PC-3 (cell line): ENCODE measurements around the gene APOBEC3A. TPM values are rescaled to one million over a fixed set of nuclear protein-coding genes. Genes with fewer than 3 reads are reported as not detected.

Source experiments
- ATAC-seq: fragments of 200-7000 bp; cut with Tn5 transposase; 2 replicates; pipeline ENCODE4 v1.9.1; 2020; ENCODE audit warnings: mild to moderate bottlenecking, moderate library complexity
- BruUV-seq: library from RNA; stranded (reverse); fragments of 400-500 nt; replicated peaks from 2 replicates; lab custom pipeline; 2021; lab: Mats Ljungman, UMichigan
- CTCF ChIA-PET: fragments of 300-600 bp; sonication (Branson Sonifier 250); formaldehyde crosslinking; loops from one replicate; lab custom pipeline; 2022; ENCODE audit warnings: antibody characterized with exemption; lab: Charles Lee
- POLR2A ChIA-PET: fragments of 300-600 bp; sonication (Branson Sonifier 250); formaldehyde crosslinking; loops from one replicate; lab custom pipeline; 2022; ENCODE audit warnings: antibody characterized with exemption; ENCODE audit not compliant: unreplicated experiment; lab: Charles Lee
- DNase-seq: peaks from one replicate; pipeline ENCODE4 v3.0.0-alpha.2; 2015
- H2AFZ ChIP-seq: fragments of 300-600 bp; sonication (generic); 2 replicates; pipeline ENCODE4 v1.6.0; 2016; ENCODE audit warnings: antibody characterized with exemption, low read length
- H3F3A ChIP-seq: fragments of 300-600 bp; sonication (generic); one replicate; pipeline ENCODE4 v1.6.0; 2017; ENCODE audit warnings: antibody characterized with exemption, low read length, control low read depth, mild to moderate bottlenecking; ENCODE audit not compliant: unreplicated experiment
- H3K27ac ChIP-seq: fragments of 300-600 bp; sonication (generic); 2 replicates; pipeline ENCODE4 v1.5.1; 2016; ENCODE audit warnings: mild to moderate bottlenecking, low read length
- H3K27me3 ChIP-seq: fragments of 300-600 bp; sonication (generic); 2 replicates; pipeline ENCODE4 v1.6.1; 2016; ENCODE audit warnings: low read length, mixed read lengths
- H3K36me3 ChIP-seq: fragments of 300-600 bp; sonication (generic); 2 replicates; pipeline ENCODE4 v1.6.1; 2016; ENCODE audit warnings: low read depth, mixed run types, low read length, mixed read lengths
- H3K4me1 ChIP-seq: fragments of 300-600 bp; sonication (generic); 2 replicates; pipeline ENCODE4 v1.5.1; 2016; ENCODE audit warnings: low read length; ENCODE audit not compliant: insufficient read depth
- H3K4me2 ChIP-seq: fragments of 300-600 bp; sonication (generic); 2 replicates; pipeline ENCODE4 v1.6.0; 2016; ENCODE audit warnings: low read length
- H3K4me3 ChIP-seq: fragments of 300-600 bp; sonication (generic); 2 replicates; pipeline ENCODE4 v1.5.1; 2016; ENCODE audit warnings: mild to moderate bottlenecking, low read length, mixed read lengths
- H3K79me2 ChIP-seq: fragments of 300-600 bp; sonication (generic); 2 replicates; pipeline ENCODE4 v1.6.1; 2017; ENCODE audit warnings: low read length, mixed read lengths
- H3K9ac ChIP-seq: fragments of 300-600 bp; sonication (generic); 2 replicates; pipeline ENCODE4 v1.6.0; 2016; ENCODE audit warnings: mild to moderate bottlenecking, low read length
- H3K9me2 ChIP-seq: fragments of 300-600 bp; sonication (generic); replicated peaks from 2 replicates; pipeline ENCODE4 v1.6.1; 2016; ENCODE audit warnings: mixed run types, low read length, mixed read lengths
- H3K9me3 ChIP-seq: fragments of 300-600 bp; sonication (generic); 2 replicates; pipeline ENCODE4 v1.6.1; 2016; ENCODE audit warnings: low read length, mixed read lengths
- H4K20me1 ChIP-seq: fragments of 300-600 bp; sonication (generic); 2 replicates; pipeline ENCODE4 v1.6.1; 2016; ENCODE audit warnings: low read length, mixed read lengths
- EZH2 ChIP-seq: fragments of 300-600 bp; sonication (generic); IDR thresholded peaks from one replicate; pipeline ENCODE4 v1.6.1; 2017; ENCODE audit warnings: antibody characterized with exemption, mild to moderate bottlenecking, low read length; ENCODE audit not compliant: unreplicated experiment
- EZH2phosphoT487 ChIP-seq: fragments of 300-600 bp; sonication (generic); IDR thresholded peaks from 2 replicates; pipeline ENCODE4 v1.6.1; 2018; ENCODE audit warnings: mild to moderate bottlenecking, antibody characterized with exemption, low read length, borderline replicate concordance
- intact Hi-C: fragments of 100-400 bp; cut with micrococcal nuclease; formaldehyde crosslinking; loops from 2 replicates; pipeline ENCODE4 v1.9.0; 2023
- total RNA-seq: library from RNA; depleted of rRNA; stranded (reverse); fragments of >200 nt; gene quantifications from 2 replicates; pipeline ENCODE4 v1.2.3, GENCODE V29; 2014
- TF ChIP-seq, protein P1 (sequence below): fragments of 300-600 bp; sonication (generic); conservative IDR thresholded peaks from 2 replicates; pipeline ENCODE4 v1.5.1; 2017; ENCODE audit warnings: antibody characterized with exemption, low read depth, mild to moderate bottlenecking, low read length

Gene APOBEC3A
- total RNA-seq, 1 experiment from 2014 or later: not detected

DNA sequence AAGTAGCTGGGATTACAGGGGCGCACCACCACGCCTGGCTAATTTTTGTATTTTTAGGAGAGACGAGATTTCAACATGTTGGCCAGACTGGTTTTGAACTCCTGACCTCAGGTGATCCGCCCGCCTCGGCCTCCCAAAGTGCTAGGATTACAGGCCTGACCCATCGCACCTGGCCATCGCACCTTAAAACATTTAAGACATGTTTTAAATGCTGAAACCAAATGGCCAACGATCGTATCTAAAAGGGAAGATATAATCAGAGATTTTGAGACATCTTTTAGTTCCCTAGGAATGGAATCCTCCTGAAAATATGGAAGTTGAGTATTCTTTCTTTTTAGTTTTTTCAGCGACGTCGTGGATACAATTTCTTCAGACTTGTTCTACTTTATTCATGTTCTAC lies 21.8 kb upstream of the APOBEC3A start:
- H3K27me3 ChIP-seq: no peaks in the 10 kb centered on the region
- intact Hi-C loops: no loop called here
- POLR2A ChIA-PET: no interaction called here
- H3K4me2 ChIP-seq: peak overlapping the region; percentile 63; the same call in 1 of the 2 replicates
- no peaks in the 10 kb centered on the region for H3K9me3 ChIP-seq
- no TSS peak for BruUV-seq
- H3K27ac ChIP-seq: no peak overlapping the region
- no peak overlapping the region for H3K4me3 ChIP-seq
- ATAC-seq (no peak), DNase-seq (no peak)
- H3K4me1 ChIP-seq: peaks cover 24% of the 10 kb centered on the region
- no peaks in the 10 kb centered on the region for H3K36me3 ChIP-seq
- no peaks in the 10 kb centered on the region for H4K20me1 ChIP-seq
- CTCF ChIA-PET: no interaction called here
- no peak overlapping the region for H2AFZ ChIP-seq
- no peaks in the 10 kb centered on the region for H3K9me2 ChIP-seq
- TF ChIP-seq EZH2phosphoT487 (no peak), EZH2 (no peak)
- TF ChIP-seq, protein P1, sequence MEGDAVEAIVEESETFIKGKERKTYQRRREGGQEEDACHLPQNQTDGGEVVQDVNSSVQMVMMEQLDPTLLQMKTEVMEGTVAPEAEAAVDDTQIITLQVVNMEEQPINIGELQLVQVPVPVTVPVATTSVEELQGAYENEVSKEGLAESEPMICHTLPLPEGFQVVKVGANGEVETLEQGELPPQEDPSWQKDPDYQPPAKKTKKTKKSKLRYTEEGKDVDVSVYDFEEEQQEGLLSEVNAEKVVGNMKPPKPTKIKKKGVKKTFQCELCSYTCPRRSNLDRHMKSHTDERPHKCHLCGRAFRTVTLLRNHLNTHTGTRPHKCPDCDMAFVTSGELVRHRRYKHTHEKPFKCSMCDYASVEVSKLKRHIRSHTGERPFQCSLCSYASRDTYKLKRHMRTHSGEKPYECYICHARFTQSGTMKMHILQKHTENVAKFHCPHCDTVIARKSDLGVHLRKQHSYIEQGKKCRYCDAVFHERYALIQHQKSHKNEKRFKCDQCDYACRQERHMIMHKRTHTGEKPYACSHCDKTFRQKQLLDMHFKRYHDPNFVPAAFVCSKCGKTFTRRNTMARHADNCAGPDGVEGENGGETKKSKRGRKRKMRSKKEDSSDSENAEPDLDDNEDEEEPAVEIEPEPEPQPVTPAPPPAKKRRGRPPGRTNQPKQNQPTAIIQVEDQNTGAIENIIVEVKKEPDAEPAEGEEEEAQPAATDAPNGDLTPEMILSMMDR: no peak
- H3K9ac ChIP-seq: no peak overlapping the region
- no peaks in the 10 kb centered on the region for H3K79me2 ChIP-seq
- no peaks in the 10 kb centered on the region for H3F3A ChIP-seq

DNA sequence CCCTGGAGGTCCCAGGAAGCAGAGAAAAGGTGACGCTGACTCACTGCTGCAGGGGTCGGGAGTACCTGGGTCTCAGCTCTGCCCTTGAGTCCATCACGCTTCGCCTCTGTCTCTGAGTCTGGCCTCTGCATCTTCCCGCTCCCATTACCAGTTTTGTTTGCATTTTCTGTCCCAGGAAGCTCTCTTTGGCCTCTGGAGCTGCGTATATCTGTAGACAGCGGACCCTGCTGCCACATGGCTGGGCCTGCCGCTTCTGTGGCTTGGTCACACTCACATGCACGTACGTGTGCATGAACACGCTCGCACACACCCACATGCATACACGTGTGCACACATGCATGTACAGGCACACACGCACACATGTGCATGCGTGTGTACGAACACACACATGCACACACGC lies 20.8 kb upstream of the APOBEC3A start:
- no peaks in the 10 kb centered on the region for H3K36me3 ChIP-seq
- no peak overlapping the region for H3K4me3 ChIP-seq
- no peaks in the 10 kb centered on the region for H4K20me1 ChIP-seq
- H3K9ac ChIP-seq: no peak overlapping the region
- intact Hi-C loops: no loop called here
- H3F3A ChIP-seq: no peaks in the 10 kb centered on the region
- H3K9me2 ChIP-seq: no peaks in the 10 kb centered on the region
- H3K27ac ChIP-seq: no peak overlapping the region
- no peaks in the 10 kb centered on the region for H3K9me3 ChIP-seq
- no peak overlapping the region for H2AFZ ChIP-seq
- ATAC-seq (no peak), DNase-seq (no peak)
- no peaks in the 10 kb centered on the region for H3K79me2 ChIP-seq
- no TSS peak for BruUV-seq
- peaks cover 24% of the 10 kb centered on the region for H3K4me1 ChIP-seq
- POLR2A ChIA-PET: no interaction called here
- CTCF ChIA-PET: no interaction called here
- H3K4me2 ChIP-seq: 0 out of 2 replicates have a peak overlapping the region, but pooled peaks have one; percentile 7
- H3K27me3 ChIP-seq: no peaks in the 10 kb centered on the region
- TF ChIP-seq EZH2phosphoT487 (no peak), EZH2 (no peak)
- TF ChIP-seq, protein P1: no peak

DNA sequence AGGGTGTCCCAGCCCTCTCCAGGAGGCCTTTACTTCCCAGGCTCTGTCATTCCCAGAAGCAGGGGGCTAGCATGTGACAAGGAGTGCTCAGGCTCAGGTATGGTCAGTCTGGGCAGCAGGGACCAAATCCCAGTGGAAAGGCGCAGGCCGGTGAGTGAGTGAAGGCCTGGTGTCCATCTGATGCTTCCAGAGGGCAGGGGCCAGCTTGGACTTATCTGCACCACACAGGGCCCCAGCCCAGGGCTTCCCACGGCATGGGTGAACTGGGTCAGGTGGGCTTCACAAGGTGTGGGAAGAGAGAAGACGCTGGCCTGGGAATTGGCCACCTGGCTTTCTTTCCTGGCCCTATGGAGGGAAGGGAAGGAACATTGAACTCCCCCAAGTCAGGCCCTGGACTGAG lies 20.4 kb upstream of the APOBEC3A start:
- DNase-seq (no peak), ATAC-seq (no peak)
- H3K27ac ChIP-seq: no peak overlapping the region
- no peak overlapping the region for H3K4me2 ChIP-seq
- H3F3A ChIP-seq: no peaks in the 10 kb centered on the region
- H2AFZ ChIP-seq: no peak overlapping the region
- no peaks in the 10 kb centered on the region for H3K79me2 ChIP-seq
- H3K4me1 ChIP-seq: peaks cover 24% of the 10 kb centered on the region
- BruUV-seq: no TSS peak
- CTCF ChIA-PET: no interaction called here
- H3K9me2 ChIP-seq: no peaks in the 10 kb centered on the region
- no peaks in the 10 kb centered on the region for H4K20me1 ChIP-seq
- no peak overlapping the region for H3K9ac ChIP-seq
- intact Hi-C loops: no loop called here
- TF ChIP-seq EZH2 (no peak), EZH2phosphoT487 (no peak)
- TF ChIP-seq, protein P1: no peak
- H3K27me3 ChIP-seq: no peaks in the 10 kb centered on the region
- H3K9me3 ChIP-seq: no peaks in the 10 kb centered on the region
- POLR2A ChIA-PET: no interaction called here
- no peaks in the 10 kb centered on the region for H3K36me3 ChIP-seq
- H3K4me3 ChIP-seq: no peak overlapping the region
